GM12865 (cell line): Measurements from ENCODE around the gene NQO2.
A peak's percentile ranks its signal among the peaks of the same experiment; 100 is the strongest.
"Not testable (repeated sequence)": the region's sequence is repeated elsewhere in the genome, so short reads cannot be mapped to it uniquely, and the experiment has no call there.

ENCODE experiments used
- DNase-seq: peaks from one replicate; pipeline ENCODE4 v3.0.0; 2010; ENCODE audit warnings: low read depth
- H3K4me3 ChIP-seq: 2 replicates; pipeline ENCODE4 v1.5.1; 2011; ENCODE audit warnings: mild to moderate bottlenecking, low read depth, low read length, control low read depth
- TF ChIP-seq, protein P1 (sequence below): IDR thresholded peaks from 2 replicates; pipeline ENCODE4 v1.5.1; 2011; ENCODE audit warnings: low read length, control low read depth, low read depth, inconsistent platforms; ENCODE audit not compliant: insufficient read depth; ENCODE audit errors: missing control alignments

The NQO2 gene

DNA sequence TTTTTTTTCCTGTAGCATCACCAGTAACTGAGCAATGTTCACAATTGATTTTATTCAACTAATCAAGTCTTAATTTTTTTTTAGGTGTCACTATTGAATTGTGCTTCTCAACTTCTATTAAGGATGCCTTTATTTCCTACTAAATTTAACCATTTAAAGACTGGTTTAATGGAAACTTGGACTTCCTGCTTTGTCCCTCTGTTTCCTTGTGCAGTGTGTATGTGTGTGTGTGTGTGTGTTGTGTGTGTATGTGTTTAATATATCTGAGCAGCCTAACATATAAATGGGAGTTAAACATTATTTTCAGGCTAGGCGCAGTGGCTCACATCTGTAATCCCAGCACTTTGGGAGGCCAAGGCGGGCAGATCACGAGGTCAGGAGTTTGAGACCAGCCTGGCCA, 30.1 kb upstream of the NQO2 start:
- TF ChIP-seq, protein P1, sequence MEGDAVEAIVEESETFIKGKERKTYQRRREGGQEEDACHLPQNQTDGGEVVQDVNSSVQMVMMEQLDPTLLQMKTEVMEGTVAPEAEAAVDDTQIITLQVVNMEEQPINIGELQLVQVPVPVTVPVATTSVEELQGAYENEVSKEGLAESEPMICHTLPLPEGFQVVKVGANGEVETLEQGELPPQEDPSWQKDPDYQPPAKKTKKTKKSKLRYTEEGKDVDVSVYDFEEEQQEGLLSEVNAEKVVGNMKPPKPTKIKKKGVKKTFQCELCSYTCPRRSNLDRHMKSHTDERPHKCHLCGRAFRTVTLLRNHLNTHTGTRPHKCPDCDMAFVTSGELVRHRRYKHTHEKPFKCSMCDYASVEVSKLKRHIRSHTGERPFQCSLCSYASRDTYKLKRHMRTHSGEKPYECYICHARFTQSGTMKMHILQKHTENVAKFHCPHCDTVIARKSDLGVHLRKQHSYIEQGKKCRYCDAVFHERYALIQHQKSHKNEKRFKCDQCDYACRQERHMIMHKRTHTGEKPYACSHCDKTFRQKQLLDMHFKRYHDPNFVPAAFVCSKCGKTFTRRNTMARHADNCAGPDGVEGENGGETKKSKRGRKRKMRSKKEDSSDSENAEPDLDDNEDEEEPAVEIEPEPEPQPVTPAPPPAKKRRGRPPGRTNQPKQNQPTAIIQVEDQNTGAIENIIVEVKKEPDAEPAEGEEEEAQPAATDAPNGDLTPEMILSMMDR: no peak
- no peak for DNase-seq
- no peak overlapping the region for H3K4me3 ChIP-seq

DNA sequence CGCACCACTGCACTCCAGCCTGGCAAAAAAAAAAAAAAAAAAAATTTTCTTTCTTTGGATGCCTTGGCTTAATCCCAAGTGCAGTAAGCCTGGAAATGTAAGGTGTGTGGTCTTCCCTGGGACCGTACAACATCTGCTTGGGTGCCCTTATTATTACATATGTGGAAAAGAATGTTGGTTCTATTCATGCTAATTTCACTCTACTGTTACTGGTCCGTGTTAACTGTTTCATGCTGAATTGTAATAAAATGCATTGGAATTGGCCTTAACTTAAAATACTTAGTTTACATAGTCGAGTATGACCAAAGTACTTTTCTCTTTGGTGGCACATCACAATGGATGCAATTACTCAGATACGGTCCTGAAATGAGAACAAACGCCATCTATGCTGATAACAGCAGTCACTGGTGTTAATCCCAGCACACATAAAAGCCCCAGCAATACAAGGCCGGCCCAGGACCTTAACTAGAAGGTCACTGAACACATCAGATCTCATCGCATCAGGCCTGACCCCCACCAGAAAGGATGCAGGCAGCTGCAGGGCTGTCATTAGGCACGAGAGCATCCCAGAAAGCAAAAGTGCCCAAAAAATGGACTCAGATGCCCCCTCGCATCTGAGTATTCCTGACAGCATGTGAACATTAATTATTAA, 29.5 kb upstream of the NQO2 start:
- no peak for DNase-seq
- H3K4me3 ChIP-seq: no peak overlapping the region
- TF ChIP-seq, protein P1: no peak

DNA sequence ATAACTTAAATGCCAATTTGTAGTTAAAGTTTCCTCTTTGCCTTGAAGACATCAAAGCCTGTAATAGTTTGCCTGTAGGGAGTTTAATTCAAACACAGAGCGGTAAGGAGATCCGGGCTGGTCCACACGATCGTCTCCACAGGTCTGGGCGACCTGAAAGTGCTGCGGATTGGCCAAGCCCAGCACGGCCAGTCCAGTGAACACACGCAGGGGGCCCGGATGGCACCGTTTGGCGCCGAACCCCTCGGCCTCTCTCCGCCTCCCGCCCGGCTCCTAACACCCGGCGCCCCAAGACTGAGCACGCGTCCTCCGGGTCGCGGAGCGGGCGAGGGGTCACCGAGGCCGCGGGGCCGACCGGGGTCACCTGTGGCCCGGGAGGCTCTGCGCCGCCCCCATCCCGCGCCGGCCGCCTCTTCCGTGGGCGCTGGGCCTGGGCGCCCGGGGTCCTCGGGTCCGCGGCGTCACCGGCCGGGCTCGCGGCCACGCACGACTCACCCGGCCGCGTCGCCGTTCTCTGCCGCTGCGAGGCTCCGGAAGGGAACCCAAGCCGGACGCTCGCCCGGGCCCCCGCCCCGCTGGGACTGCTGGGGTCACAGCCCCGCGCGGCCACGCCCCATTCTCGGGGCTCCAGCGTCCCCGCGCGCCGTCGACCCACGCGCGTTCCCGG, 28.8 kb upstream of the NQO2 start:
- peak; percentile 20 for DNase-seq
- H3K4me3 ChIP-seq: peak overlapping the region; percentile 48
- TF ChIP-seq, protein P1: no peak

DNA sequence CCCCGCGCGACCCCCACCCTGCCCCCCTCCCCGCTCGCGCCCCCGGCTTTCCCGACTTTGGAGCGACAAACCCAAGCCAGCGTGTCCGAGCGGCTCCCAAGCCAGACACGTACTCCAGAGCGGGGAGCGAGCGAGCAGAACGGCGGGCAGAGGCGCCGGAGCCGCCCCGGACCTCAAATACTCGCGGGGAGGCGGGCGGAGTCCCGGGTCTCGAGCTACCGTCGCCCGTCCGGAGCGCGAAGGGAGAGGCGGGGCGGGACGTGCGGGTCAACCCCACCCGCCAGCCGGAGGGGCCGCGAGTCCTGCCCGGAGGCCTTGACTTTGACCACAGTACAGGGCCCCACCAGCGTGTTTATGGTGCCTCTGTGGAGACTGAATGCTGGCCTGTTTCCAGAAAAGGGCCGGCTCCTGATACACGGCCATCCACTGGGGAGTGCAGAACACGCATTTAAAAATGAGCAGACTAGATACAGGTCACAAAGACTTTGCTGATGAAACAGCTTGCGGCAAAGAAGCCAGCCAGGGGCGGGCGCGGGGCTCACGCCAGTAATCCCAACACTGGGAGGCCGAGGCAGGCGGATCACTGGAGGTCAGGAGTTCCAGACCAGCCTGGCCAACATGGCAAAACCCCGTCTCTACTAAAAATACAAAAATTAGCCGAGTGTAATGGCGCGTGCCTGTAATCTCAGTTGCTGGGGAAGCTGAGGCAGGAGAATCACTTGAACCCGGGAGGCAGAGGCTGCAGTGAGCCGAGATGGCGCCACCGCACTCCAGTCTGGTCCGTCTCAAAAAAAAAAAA, 28.1 kb upstream of the NQO2 start, which contains the start of gene SERPINB6:
Gene SERPINB6, minus strand, starts transcription at position 148 of the 799 bp plus-strand sequence. CDS start 12,235 bp downstream, outside the sequence.
- TF ChIP-seq, protein P1: no peak
- peak within 1 kb of the TSS; percentile 48 for H3K4me3 ChIP-seq
- DNase-seq: no peak

DNA sequence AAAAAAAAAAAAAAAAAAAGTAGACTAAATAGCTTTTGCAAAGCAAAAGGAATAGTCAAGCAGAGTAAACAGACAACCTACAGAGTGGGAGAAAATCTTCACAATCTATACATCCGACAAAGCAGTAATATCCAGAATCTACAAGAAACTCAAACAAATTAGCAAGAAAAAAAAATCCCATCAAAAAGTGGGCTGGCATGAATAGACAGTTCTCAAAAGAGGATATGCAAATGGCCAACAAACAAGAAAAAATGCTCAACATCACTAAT, 27.5 kb upstream of the NQO2 start:
- not testable (repeated sequence) for DNase-seq, H3K4me3 ChIP-seq

DNA sequence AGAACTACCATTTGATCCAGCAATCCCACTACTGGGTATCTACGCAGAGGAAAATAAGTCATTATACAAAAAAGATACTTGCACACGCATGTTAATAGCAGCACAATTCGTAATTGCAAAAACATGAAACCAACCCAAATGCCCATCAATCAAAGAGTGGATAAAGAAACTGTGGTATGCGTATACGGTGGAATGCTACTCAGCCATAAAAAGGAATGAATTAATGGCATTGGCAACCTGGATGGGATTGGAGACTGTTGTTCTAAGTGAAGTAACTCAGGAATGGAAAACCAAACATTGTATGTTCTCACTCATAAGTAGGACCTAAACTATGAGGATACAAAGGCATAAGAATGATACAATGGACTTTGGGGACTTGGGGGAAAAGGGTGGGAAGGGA, 27.0 kb upstream of the NQO2 start:
- not testable (repeated sequence) for DNase-seq, H3K4me3 ChIP-seq

DNA sequence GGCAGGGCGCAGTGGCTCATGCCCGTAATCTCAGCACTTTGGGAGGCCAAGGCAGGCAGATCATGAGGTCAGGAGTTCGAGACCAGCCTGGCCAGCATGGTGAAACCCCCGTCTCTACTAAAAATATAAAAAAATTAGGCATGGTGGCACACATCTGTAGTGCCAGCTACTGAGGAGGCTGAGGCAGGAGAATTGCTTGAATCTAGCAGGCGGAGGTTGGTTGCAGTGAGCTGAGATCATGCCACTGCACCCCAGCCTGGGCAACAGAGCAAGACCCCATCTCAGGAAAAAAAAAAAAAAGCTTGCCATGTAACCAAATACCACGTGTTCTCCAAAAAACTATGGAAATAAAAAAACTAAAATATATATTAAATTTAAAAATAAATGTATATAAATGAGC, 26.5 kb upstream of the NQO2 start:
- DNase-seq, H3K4me3 ChIP-seq: not testable (repeated sequence)

DNA sequence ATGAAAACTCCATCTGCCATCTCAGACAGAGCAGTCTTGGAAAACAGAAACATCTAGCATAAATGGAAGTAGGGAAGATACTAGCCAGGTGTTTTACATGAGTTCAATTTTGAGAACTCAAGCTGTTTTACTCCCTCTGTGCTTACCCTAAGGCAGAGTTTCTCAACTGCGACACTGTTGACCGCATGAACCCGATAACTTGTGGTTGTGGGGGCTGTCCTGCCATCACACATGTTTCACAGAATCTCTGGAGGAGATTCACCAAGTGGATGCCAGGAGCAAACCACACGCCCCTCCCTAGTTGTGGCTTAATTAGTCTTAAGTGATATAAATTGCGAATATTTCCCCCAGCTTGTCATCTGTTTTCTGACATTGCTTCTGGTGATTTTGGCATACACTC, 26.0 kb upstream of the NQO2 start:
- DNase-seq: no peak
- TF ChIP-seq, protein P1: no peak

More for the DNA sequence above, 26.0 kb upstream of the NQO2 start:
- H3K4me3 ChIP-seq: no peak overlapping the region
